Embryonic facial prominence (tissue), 1 donor: Measurements from ENCODE around the gene GPX1.
A peak's percentile ranks its signal among the peaks of the same experiment; 100 is the strongest.
"Not testable (repeated sequence)": the region's sequence is repeated elsewhere in the genome, so short reads cannot be mapped to it uniquely, and the experiment has no call there.

Source experiments
- DNase-seq: peaks from one replicate; pipeline ENCODE4 v3.0.0-alpha.2; 2016; ENCODE audit errors: extremely low spot score

The GPX1 gene

DNA sequence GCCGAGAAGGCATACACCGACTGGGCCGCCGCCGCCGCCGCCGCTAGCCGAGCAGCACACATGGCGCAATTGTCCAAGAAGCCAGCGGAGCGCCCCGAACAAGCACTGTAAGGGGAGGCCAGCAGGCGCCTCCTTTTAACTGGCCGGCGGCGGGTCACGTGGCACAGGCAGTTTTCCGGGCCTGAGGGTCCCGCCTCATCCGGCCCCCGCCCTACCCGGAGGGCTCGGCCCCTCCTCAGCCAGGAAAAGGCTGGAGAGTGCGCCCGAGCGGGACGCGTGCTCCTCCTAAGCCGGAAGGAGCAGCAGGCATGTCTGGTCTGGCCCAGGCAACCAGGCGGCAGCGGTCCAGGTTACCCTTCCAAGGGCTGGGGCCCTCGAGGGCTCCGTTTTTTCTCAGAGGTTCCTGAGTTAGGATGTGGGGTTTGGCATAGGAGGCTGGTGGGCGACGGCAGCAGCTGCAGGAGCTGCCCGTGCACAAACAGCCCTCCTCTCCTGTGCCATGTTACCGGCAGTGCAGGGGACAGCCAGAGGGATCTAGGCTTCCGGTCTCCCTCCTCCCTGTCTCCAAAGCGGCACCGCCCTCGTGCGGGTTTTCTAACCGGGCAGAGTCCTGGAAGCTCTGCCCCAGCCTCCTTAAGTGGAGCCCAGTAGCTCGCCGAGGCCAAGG lies at the start of gene GPX1:
Gene GPX1 (minus strand): TSS at position 137 of the 667 bp plus-strand sequence. CDS start 75 bp downstream, at position 62.
- peak; percentile 67 for DNase-seq

DNA sequence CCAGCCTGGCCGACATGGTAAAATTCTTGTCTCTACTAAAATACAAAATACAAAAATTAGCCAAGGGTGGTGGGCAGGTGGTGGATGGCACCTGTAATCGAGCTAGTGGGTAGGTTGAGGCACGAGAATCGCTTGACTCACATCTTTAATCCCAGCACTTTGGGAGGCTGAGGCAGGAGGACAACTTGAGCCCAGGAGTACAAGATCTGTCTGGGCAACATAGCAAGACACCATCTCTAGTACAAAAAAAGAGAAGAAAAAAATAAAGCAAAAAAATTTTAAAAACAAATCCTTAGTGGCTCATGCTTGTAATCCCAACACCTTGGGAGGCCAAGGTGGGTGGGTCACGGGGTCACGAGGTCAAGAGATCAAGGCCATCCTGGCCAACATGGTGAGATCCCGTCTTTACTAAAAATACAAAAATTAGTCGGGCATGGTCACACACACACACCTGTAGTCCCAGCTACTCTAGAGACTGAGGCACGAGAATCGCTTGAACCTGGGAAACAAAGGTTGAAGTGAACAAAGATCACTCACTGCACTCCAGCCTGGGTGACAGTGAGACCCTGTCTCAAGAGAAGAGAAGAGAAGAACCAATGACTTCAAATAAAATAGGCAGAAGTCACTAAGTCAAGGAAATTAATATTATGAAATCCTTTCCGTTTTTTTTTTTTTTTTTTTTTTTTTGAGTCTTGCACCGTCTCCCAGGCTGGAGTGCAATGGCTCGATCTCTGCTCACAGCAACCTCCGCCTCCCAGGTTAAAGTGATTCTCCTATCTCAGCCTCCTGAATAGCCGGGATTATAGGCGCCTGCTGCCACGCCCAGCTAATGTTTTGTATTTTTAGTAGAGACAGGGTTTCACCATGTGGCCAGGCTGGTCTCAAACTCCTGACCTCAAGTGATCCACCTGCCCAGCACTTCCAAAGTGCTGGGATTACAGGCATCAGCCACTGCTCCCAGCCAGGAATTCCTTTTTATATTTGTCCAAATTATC lies 48.7 kb upstream of the GPX1 start:
- DNase-seq = no peak

DNA sequence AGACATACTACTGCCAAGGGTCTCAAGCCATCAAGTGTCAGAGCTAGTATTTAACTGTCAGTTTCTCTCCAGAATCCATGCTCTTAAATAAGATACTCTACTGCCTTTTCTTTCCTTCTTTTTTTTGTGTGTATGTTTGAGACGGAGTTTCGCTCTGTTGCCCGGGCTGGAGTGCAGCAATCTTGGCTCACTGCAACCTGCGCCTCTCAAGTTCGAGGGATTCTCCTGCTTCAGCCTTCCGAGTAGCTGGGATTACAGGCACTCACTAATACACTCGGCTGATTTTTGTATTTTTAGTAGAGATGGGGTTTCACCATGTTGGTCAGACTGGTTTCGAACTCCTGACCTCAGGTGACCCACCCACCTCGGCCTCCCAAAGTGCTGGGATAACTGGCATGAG lies 47.4 kb upstream of the GPX1 start:
- not testable (repeated sequence) for DNase-seq

DNA sequence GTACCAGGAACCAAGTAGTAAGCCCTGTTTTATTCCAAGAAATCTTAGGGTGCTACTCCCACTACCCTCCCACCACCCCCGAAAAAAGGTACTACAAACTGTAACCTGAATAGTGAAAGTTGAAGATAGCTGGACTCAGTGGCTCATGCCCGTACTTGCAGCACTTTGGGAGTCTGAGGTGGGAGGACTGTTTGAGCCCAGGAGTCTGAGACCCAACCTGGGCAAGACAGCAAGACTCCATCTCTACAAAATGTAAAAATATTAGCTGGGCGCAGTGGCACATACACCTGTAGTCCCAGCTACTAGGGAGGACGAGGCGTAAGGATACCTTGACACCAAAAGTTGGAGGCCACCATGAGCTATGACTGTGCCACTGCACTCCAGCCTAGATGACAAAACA lies 45.7 kb upstream of the GPX1 start:
- no peak for DNase-seq

DNA sequence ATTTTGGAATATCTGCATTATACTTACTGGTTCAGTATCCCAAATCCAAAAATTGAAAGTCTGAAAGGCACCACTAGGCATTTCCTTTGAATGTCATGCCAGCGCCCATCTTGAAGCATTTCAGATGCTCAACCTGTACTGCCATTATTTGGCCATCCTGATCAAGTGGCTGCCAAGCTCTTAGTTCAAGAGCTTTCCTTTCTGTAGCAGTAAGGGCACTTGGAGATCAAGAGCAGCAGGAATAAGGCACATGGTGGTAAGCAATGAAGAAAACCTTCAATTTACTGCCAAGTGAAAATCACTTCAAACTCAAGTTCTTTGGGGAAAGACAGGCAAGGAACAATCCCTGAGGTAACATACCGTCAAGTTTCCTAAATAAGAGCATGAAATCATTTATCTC lies 43.6 kb upstream of the GPX1 start:
- DNase-seq = no peak

DNA sequence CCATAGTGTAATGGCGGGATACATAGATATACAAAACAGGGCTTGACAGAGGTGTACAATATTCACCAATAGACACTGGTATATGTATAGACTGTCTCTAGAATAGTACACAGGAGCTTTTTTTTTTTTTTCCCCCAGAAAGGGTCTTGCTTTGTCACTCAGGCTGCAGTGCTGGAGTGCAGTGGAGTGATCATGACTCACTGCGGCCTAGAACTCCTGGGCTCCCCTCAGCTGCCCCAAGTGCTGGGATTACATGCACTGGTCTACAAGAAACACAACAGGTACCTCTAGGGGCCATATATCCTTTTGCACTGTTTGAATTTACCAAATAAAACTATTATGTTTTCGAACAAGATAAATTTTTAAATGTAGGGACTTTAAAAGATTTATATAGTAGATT lies 41.3 kb upstream of the GPX1 start:
- DNase-seq = no peak

DNA sequence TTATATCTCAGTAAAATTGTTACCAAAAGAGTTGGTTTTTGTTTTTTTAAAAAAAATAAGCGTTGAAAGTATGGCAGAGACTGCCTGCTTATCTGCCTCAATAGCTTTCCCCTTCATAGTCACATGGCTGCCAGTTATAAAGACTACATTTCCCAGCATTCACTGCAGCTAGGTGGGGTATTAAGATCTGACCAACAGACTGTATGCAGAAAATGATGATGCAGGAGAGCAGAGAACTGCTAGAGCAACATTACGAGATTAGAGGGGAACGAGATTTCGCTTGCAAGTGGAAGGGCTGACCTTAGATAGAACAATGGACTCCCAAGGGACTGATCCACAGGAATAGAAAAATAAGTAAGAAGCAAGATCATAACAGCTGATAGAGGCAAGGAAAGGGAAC lies 39.3 kb upstream of the GPX1 start:
- no peak for DNase-seq

DNA sequence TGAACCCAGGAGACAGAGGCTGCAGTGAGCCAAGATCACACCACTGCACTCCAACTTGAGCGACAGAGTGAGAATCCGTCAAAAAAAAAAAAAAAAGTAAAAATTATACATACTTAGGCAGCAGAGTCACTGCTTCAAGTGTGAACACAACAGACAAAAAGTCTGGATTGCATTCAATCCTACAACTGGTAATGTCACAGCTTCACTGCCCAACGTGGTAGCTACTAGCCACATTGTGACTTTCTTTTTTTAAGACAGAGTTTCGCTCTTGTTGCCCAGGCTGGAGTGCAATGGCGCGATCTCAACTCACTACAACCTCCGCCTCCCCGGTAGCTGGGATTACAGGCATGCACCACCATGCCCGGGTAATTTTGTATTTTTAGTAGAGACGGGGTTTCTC lies 33.2 kb upstream of the GPX1 start:
- not testable (repeated sequence) for DNase-seq

DNA sequence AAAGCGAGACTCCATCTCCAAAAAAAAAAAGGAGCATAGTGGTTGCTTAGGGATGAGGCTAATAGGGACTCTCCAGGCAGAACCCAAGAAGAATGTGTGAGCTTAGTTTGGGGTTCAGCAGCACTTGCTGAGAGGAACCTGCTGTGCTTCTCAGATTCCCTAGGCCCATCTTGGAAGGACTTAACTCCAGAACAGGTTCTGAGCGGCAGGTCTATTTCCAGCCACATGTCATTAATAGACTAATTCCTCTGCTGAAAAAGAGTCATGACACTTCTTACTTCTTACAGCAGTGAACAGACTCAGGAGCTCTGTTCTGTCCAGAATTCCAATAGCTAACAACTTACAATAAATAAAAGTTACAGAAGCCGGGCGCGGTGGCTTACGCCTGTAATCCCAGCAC lies 31.1 kb upstream of the GPX1 start:
- DNase-seq = no peak

DNA sequence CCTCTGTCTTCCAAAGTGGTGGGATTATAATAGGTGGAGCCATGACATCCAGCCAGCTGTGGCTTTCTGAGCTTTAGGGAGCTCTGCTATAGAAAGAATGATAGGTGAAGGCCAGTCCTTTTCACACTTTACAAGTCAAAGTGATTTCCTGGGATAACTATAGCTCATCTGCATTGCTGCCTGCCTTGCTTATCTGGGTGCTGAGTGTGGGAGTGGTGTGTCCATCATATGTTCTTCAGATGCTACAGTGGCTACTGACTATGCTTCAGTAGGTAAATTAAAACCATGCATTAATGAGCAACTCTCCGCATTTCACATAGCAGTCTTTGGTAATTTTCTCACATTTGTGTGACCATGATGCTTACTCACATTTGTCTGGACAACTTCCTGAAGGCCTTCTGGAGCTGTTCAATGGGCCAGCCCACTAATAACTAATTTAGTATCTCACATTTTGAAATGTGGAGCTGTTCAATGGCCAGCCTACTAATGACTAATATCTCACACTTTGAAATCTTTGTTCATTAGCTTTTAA lies 30.2 kb upstream of the GPX1 start:
- DNase-seq = no peak

DNA sequence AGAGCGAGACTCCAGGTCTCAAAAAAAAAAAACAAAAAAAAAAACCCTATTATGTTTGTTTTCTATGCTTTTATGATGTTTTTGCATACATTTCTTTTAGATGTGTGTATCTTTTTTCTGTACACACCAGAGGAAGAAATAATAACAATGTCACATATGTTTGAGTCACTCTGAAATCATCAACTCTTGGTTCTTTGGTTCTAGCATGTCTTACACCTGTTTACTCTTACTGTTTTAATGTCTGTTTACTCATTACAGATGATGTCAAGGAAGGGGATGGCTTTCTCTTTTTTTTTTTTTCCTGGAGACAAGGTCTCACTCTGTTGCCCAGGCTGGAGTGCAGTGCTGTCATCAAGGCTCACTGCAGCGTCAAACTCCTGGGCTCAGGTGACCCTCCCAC lies 29.6 kb upstream of the GPX1 start:
- DNase-seq = no peak

DNA sequence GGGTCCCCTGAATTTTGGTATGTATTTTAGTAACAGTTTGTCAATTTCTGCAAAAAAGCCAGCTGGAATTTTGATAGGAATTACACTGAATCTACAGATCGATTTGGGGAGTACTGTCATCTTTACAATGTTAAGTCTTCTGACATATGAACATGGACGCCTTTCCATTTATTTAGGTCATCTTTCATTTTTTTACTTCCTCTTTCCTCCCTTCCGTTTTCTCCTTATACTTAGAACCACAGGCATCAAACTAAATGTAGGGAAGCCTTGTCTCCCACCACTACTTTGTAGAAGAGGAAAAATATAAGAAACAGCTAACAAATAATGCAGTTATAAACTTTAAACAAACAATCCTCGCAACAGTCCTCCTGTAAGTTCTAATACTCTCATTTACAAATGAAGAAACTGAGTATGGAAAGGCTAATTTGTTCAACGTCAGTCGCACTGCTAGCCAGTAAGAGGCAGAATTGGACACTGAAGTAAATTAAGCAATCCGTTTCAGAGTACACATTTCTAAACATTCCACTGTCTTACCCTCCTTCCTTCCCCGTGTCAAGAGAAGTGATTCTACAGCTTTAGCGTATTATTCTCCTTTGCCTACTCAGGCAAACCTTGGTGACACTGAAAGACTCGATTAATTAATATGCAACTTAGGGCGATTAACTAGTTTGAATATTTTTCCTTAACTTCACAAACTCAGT lies 28.1 kb upstream of the GPX1 start:
- DNase-seq = no peak

DNA sequence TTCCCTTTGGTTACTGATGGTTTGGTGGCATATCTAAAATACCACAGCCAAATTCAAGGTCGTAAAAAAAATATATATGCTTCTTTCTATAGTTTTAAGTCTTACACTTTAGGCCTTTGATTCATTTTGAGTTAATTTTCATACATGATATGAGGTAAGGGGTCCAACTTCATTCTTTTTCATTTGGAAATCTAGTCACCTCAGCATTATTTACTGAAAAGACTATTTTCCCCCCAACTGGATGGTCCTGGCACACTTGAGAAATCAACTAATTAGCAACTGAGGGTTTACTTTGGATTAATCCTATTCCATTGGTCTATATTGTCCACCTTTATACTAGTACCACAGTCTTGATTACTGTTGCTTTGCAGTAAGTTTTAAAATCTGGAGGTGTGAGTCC lies 27.5 kb upstream of the GPX1 start:
- no peak for DNase-seq

DNA sequence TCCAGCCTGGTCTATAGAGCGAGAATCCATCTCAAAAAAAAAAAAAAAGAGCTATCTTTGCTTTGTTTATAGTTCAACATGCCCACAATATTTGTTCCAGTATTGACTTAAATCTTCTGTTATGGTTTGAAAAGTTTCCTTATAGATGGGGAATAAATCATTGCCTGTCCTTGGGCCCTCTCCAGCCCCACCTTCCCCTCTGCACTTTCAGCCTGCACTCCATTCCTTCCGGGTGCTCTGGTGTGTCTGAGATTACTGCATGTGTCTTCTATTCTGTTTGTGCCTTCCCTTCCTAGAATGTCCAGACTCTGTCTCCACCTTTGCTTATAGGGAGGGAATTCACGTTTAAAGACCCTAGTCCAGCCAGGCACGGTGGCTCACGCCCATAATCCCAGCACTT lies 25.2 kb upstream of the GPX1 start:
- no peak for DNase-seq

DNA sequence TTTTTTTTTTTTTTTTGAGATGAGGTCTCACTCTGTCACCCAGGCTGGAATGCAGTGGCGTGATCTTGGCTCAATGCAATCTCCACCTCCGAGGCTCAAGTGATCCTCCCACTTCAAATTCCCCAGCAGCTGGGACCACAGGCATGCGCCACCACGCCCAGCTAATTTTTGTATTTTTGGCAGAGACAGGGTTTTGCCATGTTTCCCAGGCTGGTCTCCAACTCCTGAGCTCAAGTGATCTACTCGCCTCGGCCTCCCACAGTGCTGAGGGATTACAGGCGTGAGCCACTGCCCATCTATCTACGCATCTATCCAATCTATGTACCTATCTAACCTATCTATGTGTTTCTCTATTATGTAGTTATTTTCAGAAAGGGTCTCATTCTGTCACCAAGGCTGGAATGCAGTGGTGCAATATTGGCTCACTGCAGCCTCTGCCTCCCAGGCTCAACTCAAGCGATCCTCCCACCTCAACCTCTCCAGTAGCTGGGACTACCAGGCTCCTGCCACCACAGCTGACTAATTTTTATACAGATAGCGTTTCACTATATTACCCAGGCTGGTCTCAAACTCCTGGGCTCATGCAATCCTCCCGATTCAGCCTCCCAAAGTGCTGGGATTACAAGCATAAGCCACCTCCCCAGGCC lies 20.2 kb upstream of the GPX1 start:
- no peak for DNase-seq

DNA sequence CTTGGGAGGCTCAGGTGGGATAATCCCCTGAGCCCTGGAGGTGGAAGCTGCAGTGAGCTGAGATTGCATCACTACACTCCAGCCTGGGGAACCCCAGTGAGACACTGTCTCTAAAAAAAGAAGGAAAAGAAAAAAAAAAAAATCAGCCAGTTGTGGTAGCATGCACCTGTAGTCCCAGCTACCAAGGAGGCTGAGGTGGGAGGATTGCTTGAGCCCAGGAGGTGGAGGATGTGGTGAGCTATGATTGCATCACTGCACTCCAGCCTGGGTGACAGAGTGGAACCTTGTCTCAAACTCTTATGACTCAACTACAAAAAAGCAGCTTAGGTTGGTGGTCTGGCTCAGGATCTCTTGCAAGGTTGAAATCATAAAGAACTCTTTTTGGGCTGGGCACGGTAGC lies 19.3 kb upstream of the GPX1 start:
- DNase-seq = no peak

DNA sequence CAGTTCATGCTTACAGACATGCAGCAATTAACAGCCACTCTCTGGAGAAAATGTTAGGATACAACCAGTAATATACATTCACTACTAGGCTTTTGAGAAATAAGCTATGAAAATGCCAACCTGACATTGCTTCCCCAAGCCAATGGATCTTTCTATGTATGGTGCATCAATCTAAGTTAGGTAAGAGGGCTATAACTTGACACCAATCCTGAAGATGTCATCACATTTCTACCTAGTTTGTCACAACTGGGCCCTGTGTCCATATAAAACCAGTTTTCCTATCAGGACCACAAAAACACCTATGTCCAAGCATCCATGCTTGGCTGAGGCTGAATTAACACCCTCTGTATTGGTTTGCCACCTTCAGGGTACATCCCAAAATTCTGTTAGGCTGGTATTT lies 13.8 kb upstream of the GPX1 start:
- DNase-seq = no peak

DNA sequence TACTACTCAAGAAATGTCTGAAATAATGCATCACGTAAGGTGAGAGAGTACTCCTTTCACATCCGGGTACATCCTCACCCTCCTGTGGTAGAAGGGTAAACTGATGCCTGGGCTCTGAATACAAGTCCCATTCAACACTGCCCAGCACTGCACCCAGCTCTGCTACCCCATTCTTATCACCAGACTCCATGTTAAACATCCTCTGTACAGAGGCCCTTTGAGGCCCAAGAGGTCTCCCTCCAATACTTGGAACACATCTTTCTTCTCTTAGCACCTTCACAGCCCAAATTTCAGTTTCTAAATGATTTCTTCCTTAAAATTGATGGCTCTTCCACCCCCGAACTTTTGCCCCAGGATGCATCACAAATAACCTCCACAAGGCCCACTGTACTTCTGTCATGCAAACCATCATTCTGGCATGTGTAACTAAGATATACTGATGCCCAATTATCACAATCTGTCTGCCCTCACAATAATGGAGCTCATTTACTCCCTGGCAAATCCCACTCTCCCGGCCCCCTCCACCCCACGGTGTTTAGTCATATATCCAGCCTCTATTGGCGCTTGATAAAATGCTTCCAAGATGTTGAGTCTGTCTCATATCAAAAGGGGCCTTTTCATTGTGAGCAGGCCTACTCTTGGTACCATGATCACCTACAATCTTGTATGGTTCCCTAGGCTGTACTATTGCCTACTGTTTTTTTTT lies 12.6 kb upstream of the GPX1 start:
- DNase-seq = no peak

DNA sequence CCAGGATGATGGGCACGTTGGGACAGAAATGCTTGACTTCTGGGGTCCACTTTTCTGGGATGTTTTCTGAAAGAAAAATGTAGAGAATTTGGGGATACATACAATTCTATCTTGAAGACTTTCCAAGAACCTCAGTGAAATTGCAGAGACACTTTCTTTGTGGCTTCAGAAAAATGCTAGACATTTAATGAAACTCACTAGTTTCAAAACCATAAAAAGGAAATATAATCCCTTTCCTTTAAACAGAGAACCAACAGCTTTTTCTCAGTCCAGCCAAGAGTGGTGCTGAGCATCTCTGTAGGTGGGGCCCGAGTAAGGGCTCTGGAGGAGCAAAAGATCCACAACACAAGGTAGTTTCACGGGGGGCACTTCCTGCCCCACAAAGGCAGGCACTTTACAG lies 4.4 kb upstream of the GPX1 start:
- DNase-seq = no peak

DNA sequence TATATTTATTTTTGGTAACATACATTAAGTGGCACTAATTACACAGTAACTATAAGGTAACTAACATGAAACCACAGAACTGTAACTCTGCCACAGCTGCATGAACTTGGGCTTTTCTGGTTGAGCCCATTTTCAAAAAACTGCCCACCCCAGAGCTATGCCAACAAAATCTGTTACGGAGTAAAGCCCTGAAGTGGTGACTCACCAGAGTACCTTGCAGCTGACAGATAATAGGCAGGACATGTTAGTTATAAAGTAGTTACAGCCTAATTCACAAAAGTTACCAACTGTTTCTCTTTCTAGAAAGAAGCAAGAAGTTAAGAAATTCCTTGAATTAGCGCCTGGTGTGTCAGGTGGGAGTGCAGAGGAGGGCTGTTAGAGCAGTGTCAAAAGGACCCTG lies 1.5 kb upstream of the GPX1 start:
- no peak for DNase-seq

DNA sequence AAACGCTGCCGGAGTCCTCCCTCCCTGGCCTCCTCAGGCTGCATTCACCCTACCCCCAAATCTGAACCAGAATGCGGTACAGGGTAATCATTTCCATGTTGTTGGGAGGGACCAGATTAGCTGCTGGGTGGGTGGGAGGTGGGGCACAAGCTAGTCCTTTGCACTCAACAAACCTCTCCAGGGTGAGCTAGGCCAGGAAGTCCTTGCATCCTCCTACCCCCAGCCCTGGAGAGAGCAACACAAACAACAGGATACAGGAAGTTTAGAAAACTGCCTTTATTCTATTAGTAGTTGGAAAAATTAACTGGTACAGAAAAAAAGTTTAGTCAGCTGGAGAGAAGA lies 702 bp upstream of the GPX1 start:
- no peak for DNase-seq
